Spleen (tissue), 7 donors: Measurements from ENCODE around the gene SRGAP1.

Source experiments
- CTCF ChIP-seq, 11 experiments: fragments of 200-600 bp in 7 of 11; fragments of 450-650 bp in 4 of 11; sonication (generic) in 4 of 11; IDR thresholded peaks in 8 of 11; conservative IDR thresholded peaks in 3 of 11; 1 replicate in 7 of 11; 2 replicates in 4 of 11; pipeline versions ENCODE4 v1.4.0 to v1.8.0; 2016 to 2021; ENCODE audit warnings: antibody characterized with exemption in 11 of 11, inconsistent platforms in 4 of 11, mild to moderate bottlenecking in 1 of 11
- POLR2AphosphoS5 ChIP-seq, 3 donors: sonication (generic); formaldehyde crosslinking; IDR thresholded peaks; one replicate each; pipeline ENCODE4 v1.5.1; 2017; ENCODE audit warnings: antibody characterized with exemption in 3 of 3
- donor health status: DM: no; HTN: no; CAD: no; lungs with moderate emphysema.
- donor health status: DM: no; HTN: no; CAD: no.
- donor health status: DM: no; HTN: no; CAD: no.

- TF ChIP-seq CTCF (IDR thresholded peaks at IDR 0.05 in 8 of 11, conservative IDR thresholded peaks at IDR 0.05 in 3 of 11) (no peak), POLR2AphosphoS5 (IDR thresholded peaks at IDR 0.05) (no peak)
Measured at GRCh38 chr12:63809566-63809965, 34.9 kb upstream of the SRGAP1 start.
